ENCODE data around the gene GIMAP8.
"Not testable (repeated sequence)": the region's sequence is repeated elsewhere in the genome, so short reads cannot be mapped to it uniquely, and the experiment has no call there.

GIMAP8 gene

DNA sequence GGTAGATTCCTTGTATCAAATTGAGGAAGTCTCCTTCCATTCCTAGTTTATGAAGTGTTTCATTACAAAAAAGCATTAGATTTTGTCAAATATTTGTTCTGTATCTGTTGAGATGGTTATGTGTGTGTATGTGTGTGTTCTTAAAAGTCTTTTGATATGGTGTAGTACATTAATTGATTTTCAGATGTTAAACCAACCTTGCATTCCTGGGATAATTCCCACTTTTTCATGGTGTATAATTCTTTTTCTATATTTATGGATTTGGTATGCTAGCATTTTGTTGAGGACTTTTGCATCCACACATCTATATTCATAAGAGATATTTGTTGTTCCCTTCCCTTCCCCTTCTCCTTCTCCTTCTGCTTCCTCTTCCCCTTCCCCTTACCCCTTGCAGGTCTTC is 8.9 kb upstream of the GIMAP8 start:
- no peak for DNase-seq

GRCh38 chr7:150442811-150443210 is 7.6 kb upstream of the GIMAP8 start:
- DNase-seq = no peak

GRCh38 chr7:150443793-150444540 is 6.5 kb upstream of the GIMAP8 start:
- DNase-seq = no peak

GRCh38 chr7:150444674-150445365 is 5.6 kb upstream of the GIMAP8 start:
- DNase-seq = no peak

DNA sequence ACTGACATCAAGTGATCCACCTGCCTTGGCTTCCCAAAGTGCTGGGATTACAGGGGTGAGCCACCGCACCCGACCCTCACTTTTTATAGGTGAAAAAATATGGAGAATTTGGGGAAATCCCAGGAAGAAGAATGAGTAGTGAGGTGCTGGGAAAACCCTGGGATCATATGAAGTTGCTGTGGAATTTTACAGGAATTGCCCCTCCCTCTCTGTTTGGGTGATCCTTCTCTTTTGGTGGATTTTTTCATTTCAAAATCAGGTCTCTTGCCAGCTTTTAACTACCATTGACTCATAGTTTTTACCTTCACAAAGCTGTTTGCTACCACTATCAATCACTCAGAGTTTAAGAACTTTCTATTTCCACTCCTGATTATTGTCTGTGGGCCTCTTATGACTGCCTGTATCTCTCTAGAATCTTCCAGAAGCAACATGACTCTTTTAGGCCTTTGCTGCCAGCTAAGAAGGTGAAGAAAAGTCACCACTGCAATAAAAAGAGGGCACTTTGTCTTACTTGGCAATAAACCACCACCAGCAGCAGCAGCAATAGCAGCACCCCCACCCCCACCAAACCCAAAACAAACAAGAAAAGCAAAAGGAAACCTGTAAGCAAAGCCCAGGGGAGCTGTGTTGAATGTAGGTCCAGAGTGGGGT is 4.0 kb upstream of the GIMAP8 start:
- DNase-seq = no peak

DNA sequence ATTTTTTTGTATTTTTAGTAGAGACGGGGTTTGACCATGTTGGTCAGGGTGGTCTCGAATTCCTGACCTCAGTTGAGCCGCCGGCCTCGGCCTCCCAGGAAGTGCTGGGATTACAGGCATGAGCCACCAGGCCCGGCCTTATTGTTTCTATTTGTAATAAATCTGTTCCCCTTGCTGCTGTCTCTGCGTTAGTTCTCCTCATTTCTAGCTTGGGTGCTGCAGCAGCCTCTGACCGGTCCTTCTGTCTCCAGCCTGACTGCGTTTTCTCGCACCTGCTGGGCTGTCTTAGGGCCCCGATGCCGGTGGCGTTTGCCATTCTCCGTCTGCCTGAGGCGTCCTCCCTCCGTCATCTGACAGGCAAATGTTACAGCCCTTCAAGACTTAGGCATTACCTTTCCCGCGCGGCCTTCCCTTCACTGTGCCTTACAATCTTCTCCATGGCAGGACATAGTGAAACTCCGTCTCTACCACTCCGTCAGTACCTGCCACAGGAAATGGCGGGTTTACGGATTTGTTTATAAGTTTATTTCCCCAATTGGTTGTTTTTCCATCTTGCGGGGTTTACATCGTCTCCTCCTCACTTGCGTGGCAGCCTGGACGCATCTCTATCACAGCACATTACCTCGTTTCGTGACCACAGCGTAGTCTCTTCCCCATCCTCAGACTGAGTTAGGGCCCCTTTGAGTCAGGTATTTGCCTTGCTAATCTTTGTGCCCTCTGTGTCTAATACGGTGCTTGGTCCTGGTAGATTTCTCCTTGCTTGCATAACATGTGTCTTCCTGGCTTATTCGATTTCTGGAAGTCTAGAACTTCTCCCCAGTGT is 2.3 kb upstream of the GIMAP8 start:
- no peak for DNase-seq

- DNase-seq = peak; percentile 48
Observed at GRCh38 chr7:150448789-150449147, 1.7 kb upstream of the GIMAP8 start.

GRCh38 chr7:150449206-150449952 is 1.1 kb upstream of the GIMAP8 start:
- no peak for DNase-seq

GRCh38 chr7:150451097-150451793 is 815 bp downstream of the GIMAP8 start:
- no peak for DNase-seq

DNA sequence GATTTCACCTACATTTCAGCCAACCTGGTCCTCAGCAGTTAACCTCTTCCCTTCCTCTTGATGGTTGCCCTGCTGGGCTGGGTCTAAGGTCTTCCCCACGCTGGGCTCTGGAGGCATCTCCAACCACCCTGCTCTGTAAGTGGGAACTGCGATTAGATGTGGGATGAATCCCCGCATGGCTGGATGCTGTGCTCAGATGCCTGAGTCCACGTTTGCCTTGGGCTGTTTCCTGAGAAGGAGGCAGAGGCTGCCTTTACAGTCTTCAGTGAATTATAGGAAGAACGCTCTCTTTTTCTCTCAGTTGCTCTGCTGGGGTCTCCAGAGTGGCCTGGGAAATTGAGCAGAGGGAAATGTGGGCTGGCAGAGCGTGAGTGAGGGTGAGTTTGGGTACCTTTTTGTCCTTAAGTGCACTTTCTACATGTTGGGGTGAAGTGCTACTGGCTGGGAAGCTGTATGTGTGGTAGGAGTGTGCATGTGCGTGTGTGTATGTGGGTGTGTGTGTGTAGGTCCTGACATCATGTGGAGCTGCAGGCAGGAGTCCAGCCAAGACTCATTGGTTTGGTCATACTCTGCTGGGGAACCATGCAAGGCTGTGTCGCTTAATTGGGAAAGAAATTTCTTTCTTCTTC is 1.5 kb downstream of the GIMAP8 start:
- no peak for DNase-seq

GRCh38 chr7:150453181-150453580 is 2.8 kb downstream of the GIMAP8 start:
- DNase-seq = no peak

GRCh38 chr7:150453892-150454291 is 3.5 kb downstream of the GIMAP8 start:
- DNase-seq = no peak

DNA sequence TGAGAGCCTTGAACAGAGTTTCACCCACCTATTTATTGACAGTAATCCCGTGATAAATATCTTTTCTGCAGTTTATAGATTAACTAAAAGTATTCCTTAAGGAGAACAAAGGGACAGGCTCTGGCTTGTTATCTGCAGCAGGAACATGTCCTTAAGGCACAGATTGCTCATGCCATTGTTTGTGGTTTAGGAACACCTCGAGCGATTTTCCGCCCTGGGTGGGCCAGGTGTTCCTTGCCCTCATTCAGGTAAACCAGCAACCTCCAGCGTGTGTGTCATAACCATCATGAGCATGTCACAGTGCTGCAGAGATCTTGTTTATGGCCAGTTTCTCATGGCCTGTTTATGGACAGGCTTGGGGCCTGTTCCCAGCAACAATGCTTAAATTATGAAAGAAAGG is 6.6 kb downstream of the GIMAP8 start:
- not testable (repeated sequence) for DNase-seq

DNA sequence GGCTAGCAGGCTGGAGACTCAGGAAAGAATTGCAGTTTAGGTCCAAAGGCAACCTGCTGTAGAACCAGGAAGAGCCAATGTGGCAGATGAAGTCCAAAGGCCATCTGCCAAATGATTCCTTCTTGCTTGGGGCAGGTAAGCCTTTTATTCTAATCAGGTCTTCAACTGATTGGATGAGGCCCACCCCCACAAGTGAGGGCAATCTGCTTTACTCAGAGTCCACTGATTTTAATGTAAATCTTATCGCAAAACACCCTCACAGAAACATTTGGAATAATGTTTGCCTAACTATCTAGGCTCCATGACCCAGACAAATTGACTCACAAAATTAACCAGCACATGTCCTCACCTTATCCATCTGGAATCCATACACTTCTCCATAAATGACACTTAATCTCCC is 7.8 kb downstream of the GIMAP8 start:
- no peak for DNase-seq

DNA sequence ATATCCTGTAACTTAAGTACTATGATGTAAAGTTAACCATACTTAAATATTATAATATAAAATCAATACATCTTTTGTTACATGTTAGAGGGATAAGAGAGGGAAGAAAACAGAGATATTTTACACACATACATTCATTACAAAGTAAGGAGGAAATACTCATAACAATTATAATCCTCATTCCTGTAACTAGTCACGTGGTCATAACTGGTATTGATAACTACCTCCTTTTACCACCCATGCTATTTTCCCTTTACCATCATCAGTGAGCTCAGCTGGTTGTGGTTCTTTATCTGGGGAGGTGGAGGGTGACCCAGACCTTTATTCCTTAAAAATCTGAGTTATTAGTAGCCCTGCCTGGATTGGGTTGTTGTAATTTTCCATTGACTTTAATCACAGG is 8.3 kb downstream of the GIMAP8 start:
- no peak for DNase-seq

DNA sequence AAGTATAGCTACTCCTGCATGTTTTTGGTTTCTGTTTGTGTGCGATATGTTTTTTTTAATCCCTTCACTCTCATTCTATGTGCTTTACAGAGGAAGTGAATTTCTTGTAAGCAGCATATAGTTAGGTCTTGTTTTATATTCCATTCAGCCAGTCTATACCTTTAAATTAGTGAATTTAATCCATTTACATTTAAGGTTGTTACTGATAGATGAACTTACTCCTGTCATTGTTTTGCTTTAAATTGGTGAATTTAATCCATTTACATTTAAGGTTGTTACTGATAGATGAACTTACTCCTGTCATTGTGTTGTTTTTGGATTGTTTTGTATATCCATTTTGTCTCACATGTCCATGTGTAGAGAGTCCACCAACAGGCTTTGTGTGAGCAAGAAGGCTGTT is 11.1 kb downstream of the GIMAP8 start:
- no peak for DNase-seq

GRCh38 chr7:150462413-150462812 is 12.0 kb downstream of the GIMAP8 start:
- no peak for DNase-seq

DNA sequence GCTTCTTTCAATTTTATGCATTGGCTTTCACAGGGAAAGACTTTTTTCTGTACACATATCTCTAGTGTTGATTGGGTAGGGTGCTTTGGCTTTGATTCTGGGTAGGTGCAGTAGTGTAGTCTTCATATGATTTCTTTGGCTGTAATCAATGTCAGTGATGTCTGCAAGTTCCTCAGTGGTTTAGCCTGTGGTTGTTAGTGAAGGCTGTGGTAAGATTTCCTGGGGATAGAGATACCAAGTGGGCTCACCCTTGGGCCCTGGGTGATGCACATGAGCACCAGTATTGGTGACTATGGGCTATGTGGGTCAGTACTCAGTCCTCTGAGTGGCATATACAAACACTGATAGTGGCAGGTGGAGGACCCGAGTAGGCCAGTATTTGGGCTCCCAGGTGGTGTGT is 13.0 kb downstream of the GIMAP8 start:
- DNase-seq = no peak

DNA sequence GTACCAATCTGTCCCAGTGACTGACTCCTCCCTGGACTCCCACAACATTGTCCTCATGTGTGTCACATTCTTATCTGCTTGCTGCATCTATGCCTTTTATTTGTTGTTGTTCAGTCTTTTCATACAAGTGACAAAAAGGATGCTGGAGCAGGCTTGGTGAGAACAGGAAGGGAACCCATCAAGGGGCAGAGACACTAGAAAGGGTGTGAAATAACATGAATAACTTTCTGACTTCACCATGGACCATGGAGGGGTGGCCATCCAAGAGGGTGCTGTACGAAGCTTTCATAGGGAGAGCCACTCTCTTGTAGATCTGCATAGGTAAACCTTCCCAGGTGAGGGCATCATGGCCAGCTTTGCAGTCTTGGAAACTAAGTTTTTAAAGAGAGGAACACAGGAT is 14.5 kb downstream of the GIMAP8 start:
- DNase-seq = no peak

DNA sequence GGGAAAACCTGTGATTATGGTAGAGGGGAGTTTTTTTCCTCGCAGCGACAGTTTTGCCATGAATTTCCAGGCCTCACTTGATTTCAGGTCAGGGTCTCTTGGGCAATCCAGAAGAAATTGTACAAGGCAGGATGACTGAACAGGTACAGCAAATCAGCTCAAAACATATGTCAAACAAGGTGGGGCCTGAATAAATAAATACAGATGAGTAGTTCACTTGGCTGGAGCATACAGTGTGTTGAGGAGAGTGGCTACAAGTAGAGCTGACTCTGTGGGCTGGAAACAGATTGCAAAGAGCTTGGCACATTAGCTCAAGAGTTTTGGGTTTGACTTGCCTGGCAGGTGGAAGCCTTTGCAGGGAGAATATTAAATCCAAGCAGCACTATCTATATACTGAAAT is 15.0 kb downstream of the GIMAP8 start:
- no peak for DNase-seq

DNA sequence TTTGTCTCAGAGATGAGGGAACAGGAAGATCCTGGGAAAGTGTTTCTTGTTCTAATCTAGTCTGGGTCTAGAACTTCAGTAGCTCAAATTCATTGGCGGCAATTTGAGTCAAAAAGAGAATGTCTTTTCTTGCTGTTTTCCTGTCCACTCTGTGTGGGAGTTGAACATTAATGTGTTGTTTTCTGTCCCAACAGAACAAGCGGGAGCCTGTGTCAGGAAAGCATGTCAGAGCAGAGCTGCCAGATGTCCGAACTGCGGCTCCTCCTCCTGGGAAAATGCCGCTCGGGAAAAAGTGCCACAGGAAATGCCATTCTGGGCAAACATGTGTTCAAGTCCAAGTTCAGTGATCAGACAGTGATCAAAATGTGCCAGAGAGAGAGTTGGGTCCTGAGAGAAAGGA is 16.0 kb downstream of the GIMAP8 start:
- no peak for DNase-seq

DNA sequence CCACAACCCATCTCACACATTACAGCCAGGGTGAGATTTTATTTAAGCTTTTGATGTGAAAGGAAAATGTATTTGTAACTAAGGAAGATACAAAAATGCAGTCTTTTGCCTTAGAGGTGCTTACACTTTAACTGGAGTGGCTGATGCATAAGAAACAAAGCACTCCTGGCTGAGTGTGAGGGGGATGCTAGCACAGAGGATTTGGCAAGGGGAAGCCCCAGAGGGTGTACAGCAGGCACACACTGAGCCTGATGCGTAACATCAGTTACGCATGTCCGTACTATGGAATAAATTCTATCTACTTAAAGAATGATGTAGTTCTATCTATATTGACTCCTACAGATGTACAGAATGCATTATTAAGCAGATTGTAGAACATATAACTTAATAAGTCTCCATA is 17.8 kb downstream of the GIMAP8 start:
- DNase-seq = no peak
